Measurements from ENCODE around the gene TEX261. TPM values are rescaled to one million over a fixed set of nuclear protein-coding genes. Genes with fewer than 3 reads are reported as not detected.

The TEX261 gene
- total and polyA plus RNA-seq, 2 experiments from 2014 or later = 5.7 to 17.5 TPM

GRCh38 chr2:70990216-70990615, 4.5 kb downstream of the TEX261 start:
- peaks cover 9% of the 10 kb centered on the region for H3K27me3 Mint-ChIP-seq (ENCODE audit: insufficient read depth, low read depth, poor library complexity)
- Histone ChIP-seq H4K20me1 (replicated peaks; ENCODE audit: insufficient read depth) (peaks cover 22% of the 10 kb centered on the region), H3F3A (replicated peaks; ENCODE audit: low read depth) (no peaks in the 10 kb centered on the region), H3K27ac (ENCODE audit: low read depth) (no peak overlapping the region), H3K9me2 (ENCODE audit: insufficient read depth) (no peaks in the 10 kb centered on the region), H3K4me2 (no peak overlapping the region), H3K4me3 (no peak overlapping the region), H3K36me3 (ENCODE audit: insufficient read depth) (no peaks in the 10 kb centered on the region), H3K79me2 (replicated peaks; ENCODE audit: insufficient read depth) (peaks cover 17% of the 10 kb centered on the region), H3K27me3 (ENCODE audit: insufficient read depth) (no peaks in the 10 kb centered on the region), H2AFZ (no peak overlapping the region), H3K4me1 (ENCODE audit: insufficient read depth) (peaks cover 5% of the 10 kb centered on the region)
- peaks cover 24% of the 10 kb centered on the region for H3K36me3 Mint-ChIP-seq (ENCODE audit: low read depth)
- DNase-seq (ENCODE audit: low spot score) (no peak), ATAC-seq (no peak)
- no peaks in the 10 kb centered on the region; the same call in 2 of the 3 replicates for H3K9me3 Mint-ChIP-seq
- no peak overlapping the region for H3K27ac Mint-ChIP-seq
- H3K4me3 Mint-ChIP-seq = no peak overlapping the region
- TF ChIP-seq ZNF331 (CRISPR knock-in tag; IDR thresholded peaks at IDR 0.05; ENCODE audit: low read depth) (no peak), ZNF114 (CRISPR knock-in tag; IDR thresholded peaks at IDR 0.05) (no peak)
- H3K4me1 Mint-ChIP-seq = peaks cover 11% of the 10 kb centered on the region

- H4K20me1 ChIP-seq (replicated peaks; ENCODE audit: insufficient read depth) = peaks cover 21% of the 10 kb centered on the region
- peaks cover 24% of the 10 kb centered on the region for H3K36me3 Mint-ChIP-seq (ENCODE audit: low read depth)
- no peak for DNase-seq (ENCODE audit: low spot score)
- peaks cover 15% of the 10 kb centered on the region for H3K4me1 Mint-ChIP-seq
- no peaks in the 10 kb centered on the region for H3K36me3 ChIP-seq (ENCODE audit: insufficient read depth)
- no peak overlapping the region for H3K4me2 ChIP-seq
- no peaks in the 10 kb centered on the region for H3K9me2 ChIP-seq (ENCODE audit: insufficient read depth)
- H3K27me3 ChIP-seq (ENCODE audit: insufficient read depth) = no peaks in the 10 kb centered on the region
- TF ChIP-seq NANOG (IDR thresholded peaks at IDR 0.05; ENCODE audit: borderline replicate concordance) (no peak), REST (IDR thresholded peaks at IDR 0.05; ENCODE audit: unreplicated experiment) (no peak), JUNB (IDR thresholded peaks at IDR 0.05; ENCODE audit: unreplicated experiment) (no peak), EZH2phosphoT487 (IDR thresholded peaks at IDR 0.05; ENCODE audit: unreplicated experiment) (no peak)
- no peak overlapping the region for H3K27ac Mint-ChIP-seq
- H3K79me2 ChIP-seq (replicated peaks; ENCODE audit: insufficient read depth) = peaks cover 13% of the 10 kb centered on the region
- no peaks in the 10 kb centered on the region; the same call in 2 of the 3 replicates for H3K9me3 Mint-ChIP-seq
- H3K4me3 Mint-ChIP-seq = no peak overlapping the region
- H3K4me1 ChIP-seq (ENCODE audit: insufficient read depth) = peaks cover 5% of the 10 kb centered on the region
- H2AFZ ChIP-seq = no peak overlapping the region
- H3K27me3 Mint-ChIP-seq (ENCODE audit: insufficient read depth, low read depth, poor library complexity) = peaks cover 8% of the 10 kb centered on the region
- H3K4me3 ChIP-seq = no peak overlapping the region
- no peak overlapping the region for H3K27ac ChIP-seq (ENCODE audit: low read depth)
- no peaks in the 10 kb centered on the region for H3F3A ChIP-seq (replicated peaks; ENCODE audit: low read depth)
- no peak for ATAC-seq
Observed at GRCh38 chr2:70988726-70989648, 5.7 kb downstream of the TEX261 start.

All from GM23338 (cell line).